Fibroblast of skin of left quadriceps (primary cell): ENCODE measurements around the gene PLCB1.
A peak's percentile ranks its signal among the peaks of the same experiment; 100 is the strongest.
"Not testable (repeated sequence)": the region's sequence is repeated elsewhere in the genome, so short reads cannot be mapped to it uniquely, and the experiment has no call there.

Experiments
- DNase-seq, 2 experiments: peaks; one replicate each; pipeline ENCODE4 v3.0.0-alpha.2; 2013; ENCODE audit warnings: low read depth in 2 of 2

PLCB1 gene

GRCh38 chr20:8367689-8368088 is 235.6 kb downstream of the PLCB1 start:
- DNase-seq, result no peak

GRCh38 chr20:8368670-8369069 is 236.6 kb downstream of the PLCB1 start:
- DNase-seq, result no peak

- DNase-seq, result no peak
Measured at GRCh38 chr20:8369311-8369710, 237.2 kb downstream of the PLCB1 start.

- no peak for DNase-seq
Measured at GRCh38 chr20:8370774-8371173, 238.7 kb downstream of the PLCB1 start.

- DNase-seq, result no peak
Measured at GRCh38 chr20:8372824-8373380, 240.8 kb downstream of the PLCB1 start.

- DNase-seq, result no peak
Measured at GRCh38 chr20:8373579-8373978, 241.5 kb downstream of the PLCB1 start.

GRCh38 chr20:8375898-8376297 is 243.8 kb downstream of the PLCB1 start:
- no peak for DNase-seq

GRCh38 chr20:8376940-8377339 is 244.9 kb downstream of the PLCB1 start:
- DNase-seq, result no peak

GRCh38 chr20:8379125-8379524 is 247.1 kb downstream of the PLCB1 start:
- not testable (repeated sequence) for DNase-seq

- DNase-seq, result peak in 1 of 2 experiments; percentile 24
Measured at GRCh38 chr20:8385247-8385646, 253.2 kb downstream of the PLCB1 start.

GRCh38 chr20:8386991-8387390 is 254.9 kb downstream of the PLCB1 start:
- no peak for DNase-seq

- DNase-seq, result peak; percentile 78 to 80
Measured at GRCh38 chr20:8388141-8388540, 256.1 kb downstream of the PLCB1 start.

- peak; percentile 53 to 60 for DNase-seq
Measured at GRCh38 chr20:8388707-8389106, 256.6 kb downstream of the PLCB1 start.

- DNase-seq, result peak; percentile 49 to 57
Measured at GRCh38 chr20:8389381-8390036, 257.4 kb downstream of the PLCB1 start.

- DNase-seq, result no peak
Measured at GRCh38 chr20:8390037-8390433, 258.0 kb downstream of the PLCB1 start.

- DNase-seq, result no peak
Measured at GRCh38 chr20:8390500-8390899, 258.4 kb downstream of the PLCB1 start.

- DNase-seq, result no peak
Measured at GRCh38 chr20:8393381-8393780, 261.3 kb downstream of the PLCB1 start.

- DNase-seq, result peak; percentile 27 to 37
Measured at GRCh38 chr20:8394308-8394945, 262.4 kb downstream of the PLCB1 start.

- no peak for DNase-seq
Measured at GRCh38 chr20:8395956-8396355, 263.9 kb downstream of the PLCB1 start.

GRCh38 chr20:8398263-8399051 is 266.4 kb downstream of the PLCB1 start:
- DNase-seq, result no peak

- DNase-seq, result no peak
Measured at GRCh38 chr20:8399947-8400346, 267.9 kb downstream of the PLCB1 start.

- no peak for DNase-seq
Measured at GRCh38 chr20:8400486-8400885, 268.4 kb downstream of the PLCB1 start.
